GDM1 (cell line): ENCODE results near the gene AMN.
"Not testable (repeated sequence)": the region's sequence is repeated elsewhere in the genome, so short reads cannot be mapped to it uniquely, and the experiment has no call there.

Experiments
- DNase-seq: peaks from one replicate; lab custom pipeline; 2025; lab: John Stamatoyannopoulos, UW

AMN gene

GRCh38 chr14:102913341-102914211, 8.9 kb upstream of the AMN start:
- no peak for DNase-seq

GRCh38 chr14:102914474-102915291, 7.8 kb upstream of the AMN start:
- no peak for DNase-seq

GRCh38 chr14:102915292-102916110, 7.0 kb upstream of the AMN start:
- DNase-seq: no peak

GRCh38 chr14:102916347-102917055, 6.0 kb upstream of the AMN start:
- DNase-seq: no peak

- DNase-seq: no peak
Measured at GRCh38 chr14:102917056-102917385, 5.4 kb upstream of the AMN start.

- DNase-seq: peak; percentile 22
Measured at GRCh38 chr14:102917469-102918211, 4.8 kb upstream of the AMN start.

- DNase-seq: no peak
Measured at GRCh38 chr14:102918438-102918837, 4.0 kb upstream of the AMN start.

- no peak for DNase-seq
Measured at GRCh38 chr14:102920273-102920997, 2.0 kb upstream of the AMN start.

GRCh38 chr14:102920998-102921304, 1.5 kb upstream of the AMN start:
- no peak for DNase-seq

- no peak for DNase-seq
Measured at GRCh38 chr14:102923201-102923924, 900 bp downstream of the AMN start.

GRCh38 chr14:102923925-102924486, 1.5 kb downstream of the AMN start:
- DNase-seq: no peak

GRCh38 chr14:102924632-102925588, 2.4 kb downstream of the AMN start:
- no peak for DNase-seq

- DNase-seq: no peak
Measured at GRCh38 chr14:102925646-102926045, 3.2 kb downstream of the AMN start.

GRCh38 chr14:102926104-102926503, 3.6 kb downstream of the AMN start:
- DNase-seq: no peak

GRCh38 chr14:102926840-102927239, 4.4 kb downstream of the AMN start:
- DNase-seq: not testable (repeated sequence)

- no peak for DNase-seq
Measured at GRCh38 chr14:102927346-102927877, 4.9 kb downstream of the AMN start.

GRCh38 chr14:102927878-102928411, 5.5 kb downstream of the AMN start:
- DNase-seq: no peak
